C4-2B (cell line): ENCODE results near the gene AP4E1.
A peak's percentile ranks its signal among the peaks of the same experiment; 100 is the strongest.

ENCODE experiments used
- H3K27ac ChIP-seq: fragments of 450-650 bp; 2 replicates; pipeline ENCODE4 v1.5.1; 2017
- ZFX ChIP-seq: fragments of 450-650 bp; IDR thresholded peaks from 2 replicates; pipeline ENCODE4 v1.6.1; 2017
- TF ChIP-seq, protein P1 (sequence below): fragments of 450-650 bp; conservative IDR thresholded peaks from 2 replicates; pipeline ENCODE4 v1.5.1; 2017; ENCODE audit warnings: mild to moderate bottlenecking

Gene AP4E1

DNA sequence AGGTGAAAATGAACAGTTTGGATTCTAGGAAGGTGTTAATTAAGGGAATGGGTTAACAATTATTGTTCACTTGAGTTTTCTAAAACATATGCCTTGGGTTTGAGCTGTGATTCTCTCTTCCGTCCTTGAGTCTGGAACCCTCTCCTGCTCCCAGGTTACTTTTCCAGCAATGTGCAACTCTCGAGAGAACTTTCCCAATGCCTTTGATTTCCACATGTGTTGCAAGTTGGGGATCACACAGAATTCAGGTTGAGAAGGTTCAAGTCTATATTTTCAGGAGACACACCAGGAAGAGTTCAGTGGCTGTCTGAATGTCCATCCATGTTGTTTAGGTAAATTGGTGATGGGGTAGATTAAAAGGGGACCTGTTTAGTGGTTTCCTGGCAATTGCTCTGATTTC lies 137.5 kb downstream of the AP4E1 start:
- H3K27ac ChIP-seq: no peak overlapping the region
- no peak for TF ChIP-seq ZFX
- TF ChIP-seq, protein P1, sequence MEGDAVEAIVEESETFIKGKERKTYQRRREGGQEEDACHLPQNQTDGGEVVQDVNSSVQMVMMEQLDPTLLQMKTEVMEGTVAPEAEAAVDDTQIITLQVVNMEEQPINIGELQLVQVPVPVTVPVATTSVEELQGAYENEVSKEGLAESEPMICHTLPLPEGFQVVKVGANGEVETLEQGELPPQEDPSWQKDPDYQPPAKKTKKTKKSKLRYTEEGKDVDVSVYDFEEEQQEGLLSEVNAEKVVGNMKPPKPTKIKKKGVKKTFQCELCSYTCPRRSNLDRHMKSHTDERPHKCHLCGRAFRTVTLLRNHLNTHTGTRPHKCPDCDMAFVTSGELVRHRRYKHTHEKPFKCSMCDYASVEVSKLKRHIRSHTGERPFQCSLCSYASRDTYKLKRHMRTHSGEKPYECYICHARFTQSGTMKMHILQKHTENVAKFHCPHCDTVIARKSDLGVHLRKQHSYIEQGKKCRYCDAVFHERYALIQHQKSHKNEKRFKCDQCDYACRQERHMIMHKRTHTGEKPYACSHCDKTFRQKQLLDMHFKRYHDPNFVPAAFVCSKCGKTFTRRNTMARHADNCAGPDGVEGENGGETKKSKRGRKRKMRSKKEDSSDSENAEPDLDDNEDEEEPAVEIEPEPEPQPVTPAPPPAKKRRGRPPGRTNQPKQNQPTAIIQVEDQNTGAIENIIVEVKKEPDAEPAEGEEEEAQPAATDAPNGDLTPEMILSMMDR: no peak

DNA sequence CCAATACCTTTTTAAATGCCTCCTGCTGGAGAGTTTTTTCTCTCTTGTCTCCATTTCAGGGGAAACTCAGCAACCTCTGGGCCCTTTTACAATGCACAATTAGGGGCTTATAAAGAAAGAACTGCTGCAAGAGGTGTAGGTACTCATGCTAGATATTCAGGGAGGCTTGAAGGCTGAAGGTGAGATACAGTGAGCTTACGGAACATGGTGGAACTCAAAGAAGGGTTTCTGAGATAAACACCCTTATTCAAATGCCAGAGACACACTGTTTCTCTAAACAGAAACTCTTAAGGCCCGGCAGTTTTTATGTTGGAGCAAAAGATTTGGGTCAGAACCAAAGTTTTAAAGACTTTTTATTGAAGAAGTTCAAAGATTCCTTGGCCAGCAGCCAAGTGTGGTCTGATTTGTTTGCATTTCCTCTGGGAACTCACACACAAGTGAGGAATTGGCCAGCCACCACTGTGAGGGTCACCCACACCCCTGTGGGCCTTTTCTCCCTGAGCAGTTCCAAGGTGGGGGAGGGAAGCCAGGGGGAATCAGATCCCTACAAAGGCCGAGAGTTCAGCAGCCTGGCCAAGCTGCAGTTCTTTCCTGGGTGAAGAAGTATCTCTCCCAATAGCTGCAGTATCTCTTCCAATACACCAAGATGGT lies 138.4 kb downstream of the AP4E1 start:
- TF ChIP-seq, protein P1: no peak
- no peak for TF ChIP-seq ZFX
- peak overlapping the region; percentile 39; the same call in 1 of the 2 replicates for H3K27ac ChIP-seq

DNA sequence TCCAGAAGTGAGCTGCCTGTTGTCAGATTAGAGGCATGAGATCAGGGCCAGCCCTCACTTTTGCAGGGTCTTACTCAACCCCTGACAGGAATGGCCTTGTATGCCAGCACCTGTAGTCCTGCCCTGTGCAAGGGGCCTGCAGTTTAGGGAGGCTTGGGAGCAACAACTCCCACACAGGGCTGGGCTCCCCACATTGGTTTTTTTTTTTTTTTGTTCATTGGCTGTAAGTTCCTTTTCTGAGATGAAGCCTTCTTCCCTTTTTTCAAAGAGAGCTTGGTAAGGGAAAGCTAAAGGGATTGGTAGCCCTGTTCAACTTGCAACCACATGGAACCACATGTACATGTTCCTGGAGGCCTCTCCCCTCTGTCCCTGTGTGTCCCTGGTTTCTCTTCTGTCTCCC lies 139.8 kb downstream of the AP4E1 start:
- TF ChIP-seq, protein P1: no peak
- no peak for TF ChIP-seq ZFX
- no peak overlapping the region for H3K27ac ChIP-seq

DNA sequence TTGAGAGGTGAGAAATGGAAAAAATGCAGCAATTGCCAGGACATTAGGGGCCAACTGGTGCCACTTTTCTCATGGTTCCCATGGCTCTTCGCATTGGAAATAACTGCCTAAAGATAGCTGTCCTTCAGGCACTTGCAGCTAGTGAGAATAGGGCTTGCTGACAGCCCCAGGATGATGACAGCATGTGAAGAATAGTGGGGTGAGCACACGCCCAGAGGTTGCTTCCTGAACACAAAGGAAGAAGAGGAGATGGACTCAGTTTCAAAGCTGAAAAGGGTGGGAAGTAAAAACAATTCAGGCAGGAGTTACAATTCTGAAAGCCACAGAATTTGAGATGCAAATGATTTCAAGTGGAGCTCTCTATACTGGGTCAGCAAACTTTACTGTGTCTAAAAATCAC lies 140.6 kb downstream of the AP4E1 start:
- no peak for TF ChIP-seq ZFX
- TF ChIP-seq, protein P1: no peak
- no peak overlapping the region for H3K27ac ChIP-seq

DNA sequence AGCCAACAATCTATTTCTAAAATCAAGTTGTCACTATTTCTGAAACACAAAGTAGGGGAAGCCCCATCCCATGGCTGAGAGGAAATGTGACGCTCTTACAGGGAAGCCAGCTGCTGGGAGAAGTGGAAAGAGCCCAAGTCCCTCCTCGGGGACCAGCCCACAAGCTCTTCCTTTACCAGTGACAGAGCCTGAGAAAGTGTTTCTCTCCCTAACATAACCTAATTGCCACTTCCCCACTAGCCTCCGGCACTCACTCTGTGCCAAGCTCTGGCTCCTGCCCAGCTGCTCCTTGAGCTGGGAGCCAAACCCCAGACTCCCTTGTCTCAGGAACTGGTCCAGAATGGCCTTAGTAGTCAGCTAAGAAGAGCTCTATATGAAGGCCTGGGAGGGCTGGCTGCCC lies 143.3 kb downstream of the AP4E1 start:
- TF ChIP-seq ZFX: no peak
- TF ChIP-seq, protein P1: no peak
- peak overlapping the region; percentile 19 for H3K27ac ChIP-seq

DNA sequence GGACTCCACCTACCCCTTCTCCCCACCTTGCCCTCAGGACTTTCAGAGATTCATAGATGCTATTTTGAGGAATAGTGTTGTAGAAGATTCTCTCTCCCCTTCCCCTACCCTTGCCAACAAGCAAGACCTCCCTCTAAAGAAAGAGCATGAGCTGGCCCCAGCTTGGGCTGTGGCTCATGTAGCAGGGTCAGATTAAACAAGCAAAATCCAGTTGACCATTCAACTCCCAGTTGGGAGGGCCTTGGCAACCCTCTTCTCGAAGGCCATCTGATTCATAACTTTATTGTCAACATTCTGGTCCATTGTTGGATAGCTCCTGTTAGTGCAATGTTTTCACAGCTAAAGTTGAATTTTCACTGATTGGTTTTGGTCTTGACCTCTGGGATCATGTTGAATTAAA lies 145.1 kb downstream of the AP4E1 start:
- H3K27ac ChIP-seq: no peak overlapping the region
- TF ChIP-seq, protein P1: no peak
- TF ChIP-seq ZFX: no peak

DNA sequence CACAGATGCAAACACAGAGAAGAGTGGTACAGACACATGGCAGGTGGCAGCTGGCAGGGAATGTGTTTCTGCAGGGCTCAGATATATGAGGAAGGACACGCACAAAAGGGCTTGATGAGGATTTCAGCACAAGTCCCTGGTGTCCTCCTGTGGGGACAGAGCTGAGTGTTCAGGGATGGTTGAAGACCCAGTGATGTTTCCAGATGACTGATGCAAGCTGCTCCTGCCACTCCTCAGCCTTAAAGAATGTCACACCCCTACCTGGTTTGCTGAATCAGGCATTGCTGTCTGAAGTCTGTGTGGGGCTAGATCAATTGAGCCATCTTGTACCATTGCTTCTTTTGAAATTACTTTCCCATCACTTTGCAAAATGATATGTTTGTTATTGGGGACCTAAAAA lies 146.1 kb downstream of the AP4E1 start:
- TF ChIP-seq, protein P1: no peak
- no peak for TF ChIP-seq ZFX
- H3K27ac ChIP-seq: no peak overlapping the region
